ENCODE measurements around the gene NXN. TPM values are rescaled to one million over a fixed set of nuclear protein-coding genes. Genes with fewer than 3 reads are reported as not detected.

The NXN gene
- total RNA-seq, 5 donors from 2014 or later (not counting 1 experiment from before 2014, with no cell fraction given), result 0.56 to 1.3 (median 0.96) TPM

GRCh38 chr17:774313-774584 lies 205.3 kb downstream of the NXN start:
- Histone ChIP-seq H3K27me3 (replicated peaks in 1 of 2; ENCODE audit: control insufficient read depth in 2 of 2, extremely low read depth in 1 of 2, insufficient read depth in 2 of 2, low read length in 1 of 2) (no peaks in the 10 kb centered on the region), H3K4me3 (ENCODE audit: control insufficient read depth in 1 of 2, extremely low read depth in 1 of 2, low read length in 1 of 2) (no peak overlapping the region), H3K4me1 (ENCODE audit: control insufficient read depth in 1 of 2, extremely low read depth in 1 of 2, insufficient read depth in 2 of 2, low read length in 2 of 2) (no peaks in the 10 kb centered on the region), H3K9me3 (no peaks in the 10 kb centered on the region), H3K27ac (ENCODE audit: low read length) (no peak overlapping the region), H3K36me3 (ENCODE audit: control insufficient read depth in 2 of 2, extremely low read depth in 1 of 2, insufficient read depth in 1 of 2, low read length in 1 of 2) (peaks cover 22 to 78% of the 10 kb centered on the region in 2 donors)
- Mint-ChIP-seq H3K27ac (no peak overlapping the region), H3K36me3 (peaks cover 69% of the 10 kb centered on the region), H3K4me1 (peaks cover 6 to 13% (median 8%) of the 10 kb centered on the region in 3 donors), H3K4me3 (no peak overlapping the region), H3K9me3 (no peaks in the 10 kb centered on the region), H3K27me3 (no peaks in the 10 kb centered on the region)
- CTCF ChIA-PET, result no interaction called here
- POLR2A ChIA-PET, result interaction anchor here in 1 of 2 donors (0.7 kb wide), 1 partner anchor 19 kb away, joined by 8 read pairs; no protein-coding TSS in a partner anchor
- DNase-seq (no peak), ATAC-seq (replicated peaks in 1 of 4) (no peak)
- WGBS (ENCODE audit: insufficient coverage), result 95% methylated on average over 4 of the region's 5 CpGs

DNA sequence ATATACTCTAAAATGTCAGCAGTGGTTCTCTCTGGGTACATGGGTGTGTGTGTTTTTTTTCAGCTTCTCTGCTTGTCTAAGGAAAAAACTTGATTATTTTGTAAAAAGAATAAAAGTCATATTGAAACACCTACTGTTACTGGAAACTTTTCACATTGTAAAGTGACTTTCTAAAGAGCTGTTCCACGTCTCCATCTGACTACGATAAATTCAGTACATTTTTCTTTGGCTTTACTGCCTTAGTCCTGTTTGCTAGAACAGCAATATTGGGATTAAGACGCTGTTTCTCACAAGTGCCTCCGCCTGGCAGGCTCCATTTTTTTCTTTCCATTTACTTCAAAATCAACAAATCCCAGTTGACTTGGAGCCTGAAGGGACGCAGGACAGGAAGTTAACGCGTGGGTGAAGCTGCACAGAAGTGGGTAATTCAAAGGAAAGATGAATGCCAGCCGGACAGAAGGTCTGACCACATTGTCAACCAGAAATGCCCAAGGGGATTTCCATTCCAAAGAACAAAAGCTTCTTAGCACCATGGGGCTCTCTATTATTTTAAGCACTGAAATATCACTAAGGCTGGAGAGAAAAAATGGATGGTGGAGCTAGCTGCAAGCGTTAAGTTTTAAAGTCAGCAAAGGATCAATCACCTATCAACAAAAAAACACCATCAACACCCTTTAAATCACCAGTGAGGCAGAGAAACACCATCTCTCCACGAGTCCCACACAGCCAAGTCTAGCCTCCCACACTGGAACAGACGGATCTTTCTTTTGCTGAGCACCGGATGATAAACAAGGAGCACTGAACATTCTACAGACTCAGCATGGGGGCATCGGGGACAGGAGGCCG lies 205.9 kb downstream of the NXN start:
- no peak for DNase-seq
- peak overlapping the region in 1 of 2 donors; percentile 13 for H3K27ac Mint-ChIP-seq
- Histone ChIP-seq H3K27me3 (replicated peaks in 1 of 2; ENCODE audit: control insufficient read depth in 2 of 2, extremely low read depth in 1 of 2, insufficient read depth in 2 of 2, low read length in 1 of 2) (no peaks in the 10 kb centered on the region), H3K36me3 (ENCODE audit: control insufficient read depth in 2 of 2, extremely low read depth in 1 of 2, insufficient read depth in 1 of 2, low read length in 1 of 2) (peaks cover 22 to 81% of the 10 kb centered on the region in 2 donors), H3K4me1 (ENCODE audit: control insufficient read depth in 1 of 2, extremely low read depth in 1 of 2, insufficient read depth in 2 of 2, low read length in 2 of 2) (no peaks in the 10 kb centered on the region), H3K9me3 (no peaks in the 10 kb centered on the region), H3K27ac (ENCODE audit: low read length) (no peak overlapping the region), H3K4me3 (ENCODE audit: control insufficient read depth in 1 of 2, extremely low read depth in 1 of 2, low read length in 1 of 2) (no peak overlapping the region)
- ChIA-PET CTCF (interaction anchor here (0.5 to 0.6 kb wide), 2 partner anchors 21 kb away, joined by 3 to 5 read pairs; no protein-coding TSS in a partner anchor), POLR2A (no interaction called here)
- no peaks in the 10 kb centered on the region for H3K27me3 Mint-ChIP-seq
- 72% methylated on average over 8 of the region's 14 CpGs for WGBS (ENCODE audit: insufficient coverage)
- H3K4me1 Mint-ChIP-seq, result peaks cover 6 to 13% (median 8%) of the 10 kb centered on the region in 3 donors
- H3K4me3 Mint-ChIP-seq, result no peak overlapping the region
- no peaks in the 10 kb centered on the region for H3K9me3 Mint-ChIP-seq
- peaks cover 73% of the 10 kb centered on the region for H3K36me3 Mint-ChIP-seq
- no peak for ATAC-seq (replicated peaks in 1 of 4)

- no peak overlapping the region for H3K4me3 Mint-ChIP-seq
- no peak overlapping the region for H3K27ac Mint-ChIP-seq
- no peak for ATAC-seq (replicated peaks in 1 of 4)
- Histone ChIP-seq H3K4me3 (ENCODE audit: control insufficient read depth in 1 of 2, extremely low read depth in 1 of 2, low read length in 1 of 2) (no peak overlapping the region), H3K4me1 (ENCODE audit: control insufficient read depth in 1 of 2, extremely low read depth in 1 of 2, insufficient read depth in 2 of 2, low read length in 2 of 2) (no peaks in the 10 kb centered on the region), H3K27ac (ENCODE audit: low read length) (no peak overlapping the region), H3K9me3 (no peaks in the 10 kb centered on the region), H3K36me3 (ENCODE audit: control insufficient read depth in 2 of 2, extremely low read depth in 1 of 2, insufficient read depth in 1 of 2, low read length in 1 of 2) (peaks cover 20 to 75% of the 10 kb centered on the region in 2 donors), H3K27me3 (replicated peaks in 1 of 2; ENCODE audit: control insufficient read depth in 2 of 2, extremely low read depth in 1 of 2, insufficient read depth in 2 of 2, low read length in 1 of 2) (no peaks in the 10 kb centered on the region)
- peaks cover 6 to 13% (median 8%) of the 10 kb centered on the region in 3 donors for H3K4me1 Mint-ChIP-seq
- no peaks in the 10 kb centered on the region for H3K9me3 Mint-ChIP-seq
- H3K36me3 Mint-ChIP-seq, result peaks cover 69% of the 10 kb centered on the region
- H3K27me3 Mint-ChIP-seq, result no peaks in the 10 kb centered on the region
- ChIA-PET CTCF (interaction anchor here in 1 of 2 donors (0.6 kb wide), 1 partner anchor 20 kb away, joined by 3 read pairs; no protein-coding TSS in a partner anchor), POLR2A (no interaction called here)
- WGBS (ENCODE audit: insufficient coverage), result no CpG with 5 or more reads among the region's 5 CpGs
- DNase-seq, result no peak
These were observed 206.6 kb downstream of the NXN start for GRCh38 chr17:773016-773415.

GRCh38 chr17:767076-767475 lies 212.5 kb downstream of the NXN start:
- H3K27me3 ChIP-seq (replicated peaks in 1 of 2; ENCODE audit: control insufficient read depth in 2 of 2, extremely low read depth in 1 of 2, insufficient read depth in 2 of 2, low read length in 1 of 2), result no peaks in the 10 kb centered on the region
- DNase-seq (no peak), ATAC-seq (replicated peaks in 1 of 4) (no peak)
- Mint-ChIP-seq H3K9me3 (no peaks in the 10 kb centered on the region), H3K36me3 (peaks cover 51% of the 10 kb centered on the region), H3K4me1 (no peaks in the 10 kb centered on the region), H3K27me3 (no peaks in the 10 kb centered on the region), H3K4me3 (no peak overlapping the region), H3K27ac (peak overlapping the region in 1 of 2 donors; percentile 2)
- peaks cover 0 to 57% of the 10 kb centered on the region in 2 donors for H3K36me3 ChIP-seq (ENCODE audit: control insufficient read depth in 2 of 2, extremely low read depth in 1 of 2, insufficient read depth in 1 of 2, low read length in 1 of 2)
- CTCF ChIA-PET, result no interaction called here
- no peaks in the 10 kb centered on the region for H3K9me3 ChIP-seq
- H3K4me1 ChIP-seq (ENCODE audit: control insufficient read depth in 1 of 2, extremely low read depth in 1 of 2, insufficient read depth in 2 of 2, low read length in 2 of 2), result no peaks in the 10 kb centered on the region
- H3K4me3 ChIP-seq (ENCODE audit: control insufficient read depth in 1 of 2, extremely low read depth in 1 of 2, low read length in 1 of 2), result no peak overlapping the region
- POLR2A ChIA-PET, result no interaction called here
- WGBS (ENCODE audit: insufficient coverage), result 100% methylated on average over 1 of the region's 3 CpGs
- no peak overlapping the region for H3K27ac ChIP-seq (ENCODE audit: low read length)

GRCh38 chr17:760371-760770 lies 219.2 kb downstream of the NXN start:
- Mint-ChIP-seq H3K27ac (no peak overlapping the region), H3K9me3 (no peaks in the 10 kb centered on the region), H3K27me3 (no peaks in the 10 kb centered on the region), H3K4me1 (no peaks in the 10 kb centered on the region), H3K36me3 (peaks cover 43% of the 10 kb centered on the region), H3K4me3 (no peak overlapping the region)
- no peak for DNase-seq
- no peak for ATAC-seq (replicated peaks in 1 of 4)
- Histone ChIP-seq H3K4me3 (ENCODE audit: control insufficient read depth in 1 of 2, extremely low read depth in 1 of 2, low read length in 1 of 2) (no peak overlapping the region), H3K27ac (ENCODE audit: low read length) (no peak overlapping the region), H3K9me3 (no peaks in the 10 kb centered on the region), H3K36me3 (ENCODE audit: control insufficient read depth in 2 of 2, extremely low read depth in 1 of 2, insufficient read depth in 1 of 2, low read length in 1 of 2) (peaks cover 10 to 51% of the 10 kb centered on the region in 2 donors), H3K27me3 (replicated peaks in 1 of 2; ENCODE audit: control insufficient read depth in 2 of 2, extremely low read depth in 1 of 2, insufficient read depth in 2 of 2, low read length in 1 of 2) (no peaks in the 10 kb centered on the region), H3K4me1 (ENCODE audit: control insufficient read depth in 1 of 2, extremely low read depth in 1 of 2, insufficient read depth in 2 of 2, low read length in 2 of 2) (no peaks in the 10 kb centered on the region)
- 99% methylated on average over 6 of the region's 9 CpGs for WGBS (ENCODE audit: insufficient coverage)
- ChIA-PET POLR2A (no interaction called here), CTCF (no interaction called here)

GRCh38 chr17:759964-760363 lies 219.6 kb downstream of the NXN start:
- Mint-ChIP-seq H3K9me3 (no peaks in the 10 kb centered on the region), H3K4me1 (no peaks in the 10 kb centered on the region), H3K27me3 (no peaks in the 10 kb centered on the region), H3K36me3 (peaks cover 39% of the 10 kb centered on the region), H3K4me3 (no peak overlapping the region), H3K27ac (no peak overlapping the region)
- Histone ChIP-seq H3K27me3 (replicated peaks in 1 of 2; ENCODE audit: control insufficient read depth in 2 of 2, extremely low read depth in 1 of 2, insufficient read depth in 2 of 2, low read length in 1 of 2) (no peaks in the 10 kb centered on the region), H3K36me3 (ENCODE audit: control insufficient read depth in 2 of 2, extremely low read depth in 1 of 2, insufficient read depth in 1 of 2, low read length in 1 of 2) (peaks cover 10 to 47% of the 10 kb centered on the region in 2 donors), H3K27ac (ENCODE audit: low read length) (no peak overlapping the region), H3K4me1 (ENCODE audit: control insufficient read depth in 1 of 2, extremely low read depth in 1 of 2, insufficient read depth in 2 of 2, low read length in 2 of 2) (no peaks in the 10 kb centered on the region), H3K9me3 (no peaks in the 10 kb centered on the region), H3K4me3 (ENCODE audit: control insufficient read depth in 1 of 2, extremely low read depth in 1 of 2, low read length in 1 of 2) (no peak overlapping the region)
- ATAC-seq (replicated peaks in 1 of 4) (no peak), DNase-seq (no peak)
- ChIA-PET POLR2A (no interaction called here), CTCF (no interaction called here)
- WGBS (ENCODE audit: insufficient coverage), result 84% methylated on average over 3 of the region's 5 CpGs

Data from T-cell (primary cell).